Ascending aorta (tissue), 2 donors: ENCODE data around the gene SLTM. TPM values are rescaled to one million over a fixed set of nuclear protein-coding genes. Genes with fewer than 3 reads are reported as not detected.
"Not testable (repeated sequence)": the region's sequence is repeated elsewhere in the genome, so short reads cannot be mapped to it uniquely, and the experiment has no call there.

Experiments used
- DNase-seq, 2 donors: peaks; one replicate each; pipeline ENCODE4 v3.0.0-alpha.2; 2019; ENCODE audit warnings: low spot score in 2 of 2
- H3K27ac ChIP-seq, 2 donors: fragments of 200-600 bp; sonication (generic); one replicate each; pipeline ENCODE4 v1.5.1; 2016 to 2017; ENCODE audit warnings: mild to moderate bottlenecking in 1 of 2
- H3K27me3 ChIP-seq: fragments of 200-600 bp; sonication (generic); one replicate; pipeline ENCODE4 v1.5.1; 2017
- H3K36me3 ChIP-seq, 2 donors: fragments of 200-600 bp; sonication (generic); one replicate each; pipeline ENCODE4 v1.5.1; 2016
- H3K4me1 ChIP-seq, 2 donors: fragments of 200-600 bp; sonication (generic); one replicate each; pipeline ENCODE4 v1.5.1; 2016 to 2017; ENCODE audit warnings: mild to moderate bottlenecking in 1 of 2
- H3K4me3 ChIP-seq, 2 donors: fragments of 200-600 bp; sonication (generic); one replicate each; pipeline ENCODE4 v1.5.1; 2016 to 2017; ENCODE audit warnings: mild to moderate bottlenecking in 1 of 2
- H3K9me3 ChIP-seq, 2 donors: fragments of 200-600 bp; sonication (generic); one replicate each; pipeline ENCODE4 v1.5.1; 2016
- intact Hi-C: fragments of 100-400 bp; cut with DNase I; formaldehyde crosslinking; loops from one replicate; pipeline ENCODE4 v1.15.1; 2023
- total RNA-seq: library from RNA; depleted of rRNA; stranded (reverse); fragments of >200 nt; gene quantifications from one replicate; pipeline ENCODE4 v1.1.0, GENCODE V29; 2016
- TF ChIP-seq, protein P1 (sequence below), 3 experiments: fragments of 200-600 bp in 2 of 3; fragments of 450-650 bp in 1 of 3; sonication (generic) in 2 of 3; IDR thresholded peaks; one replicate each; pipeline ENCODE4 v1.5.1; 2016 to 2019; ENCODE audit warnings: antibody characterized with exemption in 3 of 3, mild to moderate bottlenecking in 1 of 3, moderate library complexity in 1 of 3

SLTM gene
- total RNA-seq, 1 donor from 2014 or later = 109 TPM

DNA sequence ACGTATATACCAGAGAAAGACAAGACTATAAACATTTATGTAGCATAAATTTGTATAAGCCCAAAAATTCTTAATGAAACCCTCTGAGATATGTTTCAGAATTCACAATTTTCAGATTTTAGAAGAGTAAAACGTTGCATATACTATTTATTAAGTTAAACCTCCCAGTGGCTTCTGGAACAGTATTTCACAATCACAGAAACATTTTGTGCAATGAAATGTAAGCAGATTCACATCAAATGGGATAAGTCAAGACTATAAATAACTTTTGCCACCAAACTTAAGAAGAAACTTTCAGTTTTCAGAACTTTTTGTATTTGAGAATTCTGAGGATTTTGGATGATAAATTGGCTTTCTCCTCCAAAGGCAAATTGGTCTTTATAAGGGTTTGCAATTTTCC lies 9.2 kb downstream of the SLTM start:
- Histone ChIP-seq H3K36me3 (peaks cover 21 to 36% of the 10 kb centered on the region in 2 donors), H3K9me3 (no peaks in the 10 kb centered on the region), H3K27ac (peak overlapping the region; percentile 46 to 50), H3K4me3 (no peak overlapping the region), H3K4me1 (peaks cover 0 to 19% of the 10 kb centered on the region in 2 donors), H3K27me3 (no peaks in the 10 kb centered on the region)
- intact Hi-C loops = no loop called here
- DNase-seq = no peak
- TF ChIP-seq, protein P1, sequence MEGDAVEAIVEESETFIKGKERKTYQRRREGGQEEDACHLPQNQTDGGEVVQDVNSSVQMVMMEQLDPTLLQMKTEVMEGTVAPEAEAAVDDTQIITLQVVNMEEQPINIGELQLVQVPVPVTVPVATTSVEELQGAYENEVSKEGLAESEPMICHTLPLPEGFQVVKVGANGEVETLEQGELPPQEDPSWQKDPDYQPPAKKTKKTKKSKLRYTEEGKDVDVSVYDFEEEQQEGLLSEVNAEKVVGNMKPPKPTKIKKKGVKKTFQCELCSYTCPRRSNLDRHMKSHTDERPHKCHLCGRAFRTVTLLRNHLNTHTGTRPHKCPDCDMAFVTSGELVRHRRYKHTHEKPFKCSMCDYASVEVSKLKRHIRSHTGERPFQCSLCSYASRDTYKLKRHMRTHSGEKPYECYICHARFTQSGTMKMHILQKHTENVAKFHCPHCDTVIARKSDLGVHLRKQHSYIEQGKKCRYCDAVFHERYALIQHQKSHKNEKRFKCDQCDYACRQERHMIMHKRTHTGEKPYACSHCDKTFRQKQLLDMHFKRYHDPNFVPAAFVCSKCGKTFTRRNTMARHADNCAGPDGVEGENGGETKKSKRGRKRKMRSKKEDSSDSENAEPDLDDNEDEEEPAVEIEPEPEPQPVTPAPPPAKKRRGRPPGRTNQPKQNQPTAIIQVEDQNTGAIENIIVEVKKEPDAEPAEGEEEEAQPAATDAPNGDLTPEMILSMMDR (IDR thresholded peaks at IDR 0.05) = no peak

DNA sequence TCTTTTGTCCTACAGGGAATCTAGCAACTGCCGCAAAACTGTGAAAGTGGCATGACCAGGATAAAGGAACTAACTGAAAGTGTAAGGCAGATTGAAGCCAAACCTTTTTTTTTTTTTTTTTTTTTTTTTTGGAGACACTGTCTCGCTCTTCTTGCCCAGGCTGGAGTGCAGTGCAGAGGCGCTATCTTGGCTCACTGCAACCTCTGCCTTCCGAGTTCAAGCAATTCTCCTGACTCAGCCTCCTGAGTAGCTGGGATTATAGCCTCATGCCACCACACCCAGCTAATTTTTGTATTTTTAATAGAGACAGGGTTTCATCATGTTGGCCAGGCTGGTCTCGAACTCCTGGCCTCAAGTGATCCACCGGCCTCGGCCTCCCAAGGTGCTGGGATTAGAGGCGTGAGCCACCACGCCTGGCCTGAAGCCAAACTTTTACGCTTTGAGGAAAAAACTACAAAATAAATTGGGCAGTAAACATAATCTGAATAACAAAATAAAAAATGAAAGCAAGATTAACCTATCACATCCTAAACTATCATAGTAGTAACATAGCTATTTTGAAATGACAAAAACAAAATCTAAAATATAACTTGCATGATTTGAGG lies 9.7 kb downstream of the SLTM start:
- Histone ChIP-seq H3K4me3 (no peak overlapping the region), H3K36me3 (peaks cover 16 to 33% of the 10 kb centered on the region in 2 donors), H3K4me1 (peaks cover 0 to 19% of the 10 kb centered on the region in 2 donors), H3K27ac (peak overlapping the region; percentile 15 to 50), H3K9me3 (no peaks in the 10 kb centered on the region), H3K27me3 (no peaks in the 10 kb centered on the region)
- intact Hi-C loops = no loop called here
- DNase-seq = no peak
- TF ChIP-seq, protein P1 (IDR thresholded peaks at IDR 0.05) = no peak

DNA sequence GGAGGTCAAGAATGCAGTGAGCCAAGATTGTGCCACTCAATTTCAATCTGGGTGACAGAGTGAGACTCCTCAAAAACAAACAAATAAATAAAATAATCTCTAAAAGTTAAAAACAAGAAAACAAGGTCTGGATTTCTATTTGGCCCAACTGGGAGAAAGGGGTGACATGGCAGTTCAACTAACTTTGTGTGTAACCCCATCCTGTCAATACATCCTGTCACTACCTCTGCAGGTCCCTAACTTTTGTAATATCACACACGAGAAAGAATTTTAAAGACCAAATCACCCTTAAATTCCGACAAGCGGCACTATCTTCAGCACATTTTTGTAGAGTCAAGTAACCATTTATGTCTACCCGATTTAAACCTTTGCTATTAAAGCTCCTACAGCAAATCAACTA lies 10.2 kb downstream of the SLTM start:
- peaks cover 12 to 28% of the 10 kb centered on the region in 2 donors for H3K36me3 ChIP-seq
- H3K9me3 ChIP-seq = no peaks in the 10 kb centered on the region
- H3K4me3 ChIP-seq = no peak overlapping the region
- H3K4me1 ChIP-seq = peaks cover 0 to 19% of the 10 kb centered on the region in 2 donors
- no peaks in the 10 kb centered on the region for H3K27me3 ChIP-seq
- TF ChIP-seq, protein P1 (IDR thresholded peaks at IDR 0.05) = no peak
- DNase-seq = no peak
- intact Hi-C loops = no loop called here
- H3K27ac ChIP-seq = peak overlapping the region; percentile 1 to 40

DNA sequence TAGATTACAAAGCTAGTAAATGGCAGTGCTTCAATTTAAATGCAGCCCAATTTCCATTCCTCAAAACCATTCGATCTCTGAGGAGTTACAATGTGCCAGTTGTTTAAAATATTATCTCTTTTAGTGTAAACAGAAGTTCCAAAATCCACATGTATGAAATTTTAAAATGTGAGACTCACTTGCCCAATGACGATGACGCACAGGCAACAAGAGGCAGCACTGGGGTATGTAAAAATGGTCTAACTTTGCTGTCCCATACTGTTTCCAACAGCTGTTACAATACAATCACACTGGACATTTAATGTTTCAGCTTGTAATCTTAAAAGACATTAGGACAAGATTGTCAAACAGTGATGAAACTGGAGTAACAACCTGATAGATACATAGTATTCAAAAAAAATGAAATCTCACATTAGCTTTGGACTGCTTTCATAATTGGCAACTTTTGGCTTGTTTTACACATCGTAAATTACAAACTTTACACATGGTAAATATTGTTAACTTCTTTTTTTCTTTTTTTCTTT lies 12.2 kb downstream of the SLTM start:
- DNase-seq = no peak
- H3K9me3 ChIP-seq = no peaks in the 10 kb centered on the region
- intact Hi-C loops = no loop called here
- TF ChIP-seq, protein P1 (IDR thresholded peaks at IDR 0.05) = no peak
- H3K36me3 ChIP-seq = peaks cover 0 to 9% of the 10 kb centered on the region in 2 donors
- H3K27me3 ChIP-seq = no peaks in the 10 kb centered on the region
- H3K4me3 ChIP-seq = no peak overlapping the region
- H3K4me1 ChIP-seq = peaks cover 0 to 19% of the 10 kb centered on the region in 2 donors
- no peak overlapping the region for H3K27ac ChIP-seq

DNA sequence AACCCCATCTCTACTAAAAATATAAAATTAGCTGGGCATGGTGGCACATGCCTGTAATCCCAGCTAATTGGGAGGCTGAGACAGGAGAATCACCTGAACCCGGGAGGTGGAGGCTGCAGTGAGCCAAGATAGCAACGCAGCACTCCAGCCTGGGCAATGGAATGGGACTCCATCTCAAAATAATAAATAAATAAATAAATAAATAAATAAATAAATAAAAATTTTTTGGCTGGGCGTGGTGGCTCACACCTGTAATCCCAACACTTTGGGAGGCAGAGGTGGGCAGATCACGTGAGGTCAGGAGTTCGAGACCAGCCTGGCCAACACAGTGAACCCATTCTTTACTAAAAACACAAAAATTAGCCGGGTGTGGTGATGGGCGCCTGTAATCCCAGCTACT lies 13.0 kb downstream of the SLTM start:
- H3K27ac ChIP-seq, DNase-seq, H3K4me3 ChIP-seq, H3K9me3 ChIP-seq, H3K27me3 ChIP-seq, H3K36me3 ChIP-seq, intact Hi-C loops: not testable (repeated sequence)
- H3K4me1 ChIP-seq = peaks cover 0 to 19% of the 10 kb centered on the region in 2 donors

DNA sequence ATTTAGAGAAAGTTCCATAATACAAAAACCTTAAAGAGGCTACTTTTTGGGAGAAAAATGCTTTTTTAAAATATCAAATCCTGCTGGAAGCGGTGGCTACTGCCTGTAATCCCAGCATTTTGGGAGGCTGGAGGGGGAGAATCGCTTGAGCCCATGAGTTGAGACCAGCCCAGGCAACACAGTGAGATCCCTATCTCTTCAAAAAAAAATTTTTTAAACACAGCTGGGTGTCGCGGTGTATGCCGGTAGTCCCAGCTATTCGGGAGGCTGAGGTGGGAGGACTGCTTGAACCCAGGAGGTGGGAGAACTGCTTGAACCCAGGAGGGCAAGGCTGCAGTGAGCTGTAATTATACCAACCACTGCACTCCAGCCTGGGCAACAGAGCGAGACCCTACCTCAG lies 14.2 kb downstream of the SLTM start:
- H3K27ac ChIP-seq = no peak overlapping the region
- H3K4me1 ChIP-seq = peaks cover 0 to 7% of the 10 kb centered on the region in 2 donors
- H3K9me3 ChIP-seq = no peaks in the 10 kb centered on the region
- intact Hi-C loops = no loop called here
- H3K27me3 ChIP-seq = no peaks in the 10 kb centered on the region
- H3K4me3 ChIP-seq = no peak overlapping the region
- H3K36me3 ChIP-seq = peaks cover 6 to 13% of the 10 kb centered on the region in 2 donors
- no peak for DNase-seq
- TF ChIP-seq, protein P1 (IDR thresholded peaks at IDR 0.05) = no peak
